DMS 273 (cell line): ENCODE measurements around the gene MVB12A.

Source experiments
- DNase-seq: peaks from one replicate; lab custom pipeline; 2025; ENCODE audit not compliant: unreplicated experiment; lab: John Stamatoyannopoulos, UW

Gene MVB12A

DNA sequence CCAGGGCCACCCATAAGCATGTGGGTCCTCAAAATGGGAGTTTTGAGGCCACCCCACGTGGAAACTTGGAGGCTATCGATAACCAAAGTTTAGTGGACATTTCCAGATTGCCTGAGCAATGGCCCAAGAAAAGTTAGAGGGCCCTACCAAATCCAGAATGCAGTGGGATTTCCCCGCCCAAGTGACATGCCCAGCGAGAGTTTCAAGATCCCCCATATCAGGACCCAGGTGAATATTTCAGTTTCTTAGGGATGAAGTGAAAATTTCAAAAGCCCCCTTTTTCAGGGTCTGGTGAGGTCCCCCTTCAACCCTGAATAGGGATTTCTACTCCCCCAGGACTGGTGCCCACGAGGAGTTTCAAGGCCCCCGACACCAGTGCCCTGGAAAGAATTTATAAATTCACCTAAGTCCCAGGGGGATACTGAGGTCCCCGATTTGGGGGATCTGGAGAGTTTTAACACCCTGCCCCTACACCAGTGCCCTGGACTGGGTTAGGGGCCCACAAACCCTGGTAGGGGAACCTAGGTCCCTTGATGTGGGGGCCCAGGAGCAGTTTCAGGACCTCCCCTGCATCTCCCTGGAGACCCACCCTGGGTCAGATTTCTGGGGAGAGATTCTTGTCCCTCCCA, 15.1 kb upstream of the MVB12A start:
- DNase-seq: no peak

DNA sequence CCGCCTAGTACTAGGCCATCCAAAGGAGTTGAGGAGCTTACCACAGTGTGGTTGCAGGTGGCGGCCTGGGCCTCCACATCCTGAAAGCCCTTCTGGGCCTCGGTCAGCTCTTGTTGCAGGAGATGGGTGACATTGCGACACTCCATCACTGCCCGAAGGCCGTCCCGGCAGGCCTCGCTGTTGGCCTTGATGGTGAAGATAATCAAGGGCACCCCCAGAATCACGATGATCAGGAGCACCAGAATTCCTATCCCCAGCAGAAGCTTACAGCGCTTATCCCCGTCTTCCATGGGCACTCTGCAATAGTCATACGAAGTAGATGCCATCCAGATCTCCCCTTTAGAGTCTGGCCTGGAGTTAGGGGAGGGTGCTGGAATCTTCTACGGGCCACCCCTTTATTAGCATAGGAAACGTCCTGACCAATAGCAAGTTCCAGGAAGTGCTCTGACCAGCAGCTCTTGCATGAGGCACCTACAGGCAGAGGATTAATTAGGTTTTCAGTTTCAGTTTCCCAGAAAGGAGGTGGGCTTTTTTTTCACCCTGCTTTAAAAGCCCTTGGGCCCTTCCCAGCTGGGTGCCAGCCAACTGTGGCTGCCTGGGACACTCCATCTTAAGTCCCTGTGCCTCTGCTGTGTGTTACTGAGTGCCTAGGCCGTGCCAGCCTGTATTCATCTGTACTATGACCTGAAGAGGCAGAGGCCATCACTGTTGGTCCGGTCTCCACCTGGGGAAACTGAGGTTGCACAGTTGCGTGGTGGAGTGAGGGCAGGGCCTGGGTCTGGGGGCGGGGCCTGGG, 14.4 kb upstream of the MVB12A start, which contains the start of gene BST2:
Gene BST2 (minus strand): TSS at position 381 of the 796 bp plus-strand sequence. CDS start 55 bp downstream, at position 326.
- peak; percentile 49 for DNase-seq

DNA sequence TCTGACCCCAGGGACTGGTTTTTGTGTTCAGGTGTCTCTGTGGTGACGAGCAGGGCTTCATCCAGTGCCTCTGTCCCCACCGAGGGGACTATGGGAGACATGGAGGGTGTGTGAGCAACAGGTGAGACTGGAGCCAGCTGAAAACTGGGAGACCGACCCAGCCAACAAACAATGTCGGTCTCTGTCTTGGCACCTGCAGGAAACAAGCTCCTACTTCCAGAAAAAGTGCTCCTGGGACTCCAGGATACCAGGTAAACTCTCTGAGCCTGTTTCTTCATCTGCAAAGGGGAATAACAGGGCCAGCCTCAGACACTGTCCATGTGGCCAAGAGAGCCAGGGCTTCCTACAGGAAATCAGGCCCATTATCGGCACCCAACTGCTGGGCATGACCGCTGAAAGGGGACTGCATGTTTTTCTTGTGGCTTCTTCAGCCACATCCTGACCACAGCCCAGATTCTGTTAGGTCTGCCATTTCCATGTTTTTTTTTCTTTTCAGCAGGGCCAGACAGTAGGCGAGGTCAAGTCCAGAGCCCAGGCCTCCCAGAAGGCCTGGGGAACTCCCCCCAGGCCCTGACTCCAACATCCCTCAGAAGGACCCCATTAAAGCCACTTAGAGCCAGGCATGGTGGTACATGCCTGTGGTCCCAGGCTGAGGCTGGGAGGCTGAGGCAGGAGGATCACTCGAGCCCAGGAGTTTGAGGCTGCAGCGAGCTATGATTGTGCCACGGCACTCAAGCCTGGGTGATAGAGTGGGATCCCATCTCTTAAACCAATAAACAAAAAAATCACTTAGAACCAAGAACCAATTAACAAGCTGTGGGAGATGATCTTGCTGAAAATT, 13.6 kb upstream of the MVB12A start:
- no peak for DNase-seq

GRCh38 chr19:17406887-17407196, 13.0 kb upstream of the MVB12A start:
- no peak for DNase-seq

DNA sequence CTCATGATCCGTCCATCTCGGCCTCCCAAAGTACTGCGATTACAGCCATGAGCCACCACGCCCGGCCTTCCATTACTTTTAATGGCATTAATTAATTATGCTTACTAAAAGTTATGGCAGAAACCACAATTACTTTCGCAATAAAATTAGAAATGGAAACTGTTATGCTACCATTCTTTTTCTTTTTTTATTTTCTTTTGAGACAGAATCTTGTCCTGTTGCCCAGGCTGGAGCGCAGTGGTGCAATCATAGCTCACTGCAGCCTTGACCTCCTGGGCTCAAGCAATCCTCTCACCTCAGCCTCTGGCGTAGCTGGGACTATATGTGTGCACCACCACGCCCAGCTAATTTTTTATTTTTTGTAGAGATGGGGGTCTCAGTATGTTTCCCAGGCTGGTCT, 9.9 kb upstream of the MVB12A start:
- DNase-seq: no peak

DNA sequence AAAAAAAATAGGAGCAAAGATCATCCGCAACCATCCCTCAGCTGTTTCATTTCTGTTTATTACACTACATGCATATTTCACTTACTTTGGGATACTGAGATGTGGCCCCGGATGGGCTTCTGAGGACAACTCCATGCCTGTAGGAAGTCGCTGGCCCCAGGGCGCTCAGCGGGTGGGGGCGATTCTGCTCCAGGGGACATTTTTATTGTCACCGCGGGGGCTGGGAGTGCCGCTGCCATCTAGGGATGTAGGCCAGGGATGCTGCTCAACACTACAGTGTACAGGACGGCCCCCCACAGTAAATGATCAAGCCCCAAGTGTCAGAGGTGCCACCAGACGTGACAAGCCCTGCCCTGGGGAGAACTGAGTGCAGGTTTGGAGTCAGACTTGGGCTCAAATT, 8.0 kb upstream of the MVB12A start:
- DNase-seq: no peak

DNA sequence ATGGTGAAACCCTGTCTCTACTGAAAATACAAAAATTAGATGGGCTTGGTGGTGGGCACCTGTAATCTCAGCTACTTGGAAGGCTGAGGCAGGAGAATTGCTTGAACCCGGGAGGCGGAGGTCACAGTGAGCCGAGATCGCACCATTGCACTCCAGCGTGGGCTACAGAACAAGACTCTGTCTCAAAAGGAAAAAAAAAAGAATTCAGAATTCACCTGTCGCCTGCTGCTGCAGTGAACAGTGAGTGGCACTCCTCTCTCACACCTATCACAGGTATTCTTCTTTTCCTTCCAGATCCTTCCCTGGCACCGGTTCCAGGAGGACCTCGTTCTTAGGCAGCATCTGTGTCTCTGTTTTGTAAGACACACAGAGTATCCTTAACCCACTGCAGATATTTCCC, 5.8 kb upstream of the MVB12A start:
- no peak for DNase-seq

- DNase-seq: peak; percentile 77
These were observed 4.7 kb upstream of the MVB12A start for GRCh38 chr19:17415121-17415520.

- no peak for DNase-seq
These were observed 1.1 kb upstream of the MVB12A start for GRCh38 chr19:17418710-17419109.

- peak; percentile 61 for DNase-seq
These were observed 660 bp upstream of the MVB12A start for GRCh38 chr19:17419154-17419620.

- peak; percentile 65 for DNase-seq
These were observed 653 bp downstream of the MVB12A start for GRCh38 chr19:17420475-17420924.

DNA sequence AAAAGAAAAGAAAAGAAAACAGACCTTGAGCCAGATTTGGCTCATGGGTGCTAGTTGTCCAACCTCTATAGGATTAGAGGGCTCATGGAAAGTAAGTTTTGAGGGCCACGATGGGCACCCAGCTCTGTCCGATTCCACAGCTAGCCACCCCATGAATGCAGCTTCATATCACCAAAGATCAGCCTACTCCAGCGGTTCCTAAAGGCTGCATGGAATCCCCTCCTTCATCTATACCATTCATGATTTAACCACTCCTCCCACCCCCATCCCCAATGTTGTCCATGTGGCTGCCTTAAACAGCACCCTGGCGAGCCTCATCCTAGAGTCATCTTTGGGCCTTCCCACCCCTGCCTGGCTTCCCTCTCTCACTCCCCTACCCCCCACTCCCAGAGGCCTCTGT, 2.1 kb downstream of the MVB12A start:
- no peak for DNase-seq

DNA sequence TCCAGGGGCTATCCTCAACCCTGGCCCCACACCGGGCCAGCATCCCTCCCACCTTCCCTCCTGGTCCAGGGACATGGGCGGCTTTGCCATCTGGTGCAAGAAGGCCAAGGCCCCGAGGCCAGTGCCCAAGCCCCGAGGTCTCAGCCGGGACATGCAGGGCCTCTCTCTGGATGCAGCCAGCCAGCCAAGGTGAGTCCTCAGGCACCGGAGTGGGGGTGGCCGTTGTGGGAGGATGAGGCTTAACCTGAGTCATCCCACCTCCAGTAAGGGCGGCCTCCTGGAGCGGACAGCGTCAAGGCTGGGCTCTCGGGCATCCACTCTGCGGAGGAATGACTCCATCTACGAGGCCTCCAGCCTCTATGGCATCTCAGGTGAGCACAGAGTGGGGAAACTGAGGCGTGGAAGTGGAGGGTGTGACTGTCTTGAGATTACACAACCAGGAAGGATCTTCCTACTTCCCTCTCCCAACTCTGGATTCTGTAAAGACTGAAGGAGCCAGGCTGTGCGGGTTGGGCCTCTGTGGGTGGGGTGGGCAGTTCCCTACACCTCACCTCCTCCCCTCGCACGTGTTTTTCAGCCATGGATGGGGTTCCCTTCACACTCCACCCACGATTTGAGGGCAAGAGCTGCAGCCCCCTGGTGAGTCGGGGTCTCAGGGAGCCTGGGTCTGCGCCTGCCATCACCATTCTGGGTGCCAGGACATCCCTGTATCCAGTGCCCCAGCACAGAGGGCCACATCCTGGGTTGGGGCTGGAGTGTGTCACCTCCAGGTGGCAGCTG, 3.8 kb downstream of the MVB12A start:
- no peak for DNase-seq

DNA sequence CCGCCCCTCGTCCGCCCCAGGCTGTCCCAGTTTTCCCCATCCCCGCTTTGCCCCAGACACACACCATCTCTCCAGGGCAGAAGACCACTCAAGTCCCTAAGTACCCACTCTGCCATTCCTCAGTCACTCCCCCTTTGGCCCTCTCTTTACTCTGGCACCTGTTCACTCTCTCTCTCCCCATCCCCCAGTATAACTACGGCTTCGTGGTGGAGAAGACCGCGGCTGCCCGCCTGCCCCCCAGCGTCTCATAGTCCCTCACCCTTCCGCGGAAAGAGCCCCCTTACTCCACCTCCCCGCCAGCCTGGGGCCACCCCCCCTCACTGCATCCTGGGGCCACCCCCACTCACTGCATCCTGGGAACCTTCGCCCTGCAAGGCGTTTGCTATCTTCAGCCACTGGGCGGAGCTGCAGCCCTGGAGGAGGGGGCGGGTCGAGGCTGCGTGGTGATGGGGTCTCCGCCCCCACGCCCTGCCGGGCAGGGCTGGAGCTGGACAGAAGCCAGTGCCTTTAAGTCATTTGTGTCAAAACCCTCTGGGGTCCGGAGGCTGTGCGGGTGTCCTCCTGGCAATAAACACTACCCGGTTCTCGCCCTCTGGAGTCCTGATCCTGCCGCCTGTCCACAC, 5.0 kb downstream of the MVB12A start:
- DNase-seq: peak; percentile 82

GRCh38 chr19:17429641-17430113, 9.8 kb downstream of the MVB12A start:
- no peak for DNase-seq

DNA sequence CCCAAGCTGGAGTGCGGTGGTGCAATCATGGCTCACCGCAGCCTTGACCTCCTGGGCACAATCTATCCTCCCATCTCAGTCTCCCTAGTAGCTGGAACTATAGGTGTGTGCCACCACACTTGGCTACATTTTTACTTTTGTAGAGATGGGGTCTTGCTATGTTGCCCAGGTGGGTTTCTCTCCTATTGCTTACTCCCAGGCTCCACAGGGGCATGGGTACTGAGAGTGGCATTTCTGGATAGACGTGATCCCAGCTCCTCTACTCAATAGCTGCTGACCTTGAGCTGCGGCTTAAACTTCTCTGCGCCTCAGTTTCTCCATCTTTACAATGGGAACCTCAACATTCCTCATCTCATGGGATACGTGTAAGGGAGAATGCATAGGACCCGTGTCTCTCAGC, 11.6 kb downstream of the MVB12A start:
- no peak for DNase-seq

- no peak for DNase-seq
These were observed 15.4 kb downstream of the MVB12A start for GRCh38 chr19:17435218-17435617.

DNA sequence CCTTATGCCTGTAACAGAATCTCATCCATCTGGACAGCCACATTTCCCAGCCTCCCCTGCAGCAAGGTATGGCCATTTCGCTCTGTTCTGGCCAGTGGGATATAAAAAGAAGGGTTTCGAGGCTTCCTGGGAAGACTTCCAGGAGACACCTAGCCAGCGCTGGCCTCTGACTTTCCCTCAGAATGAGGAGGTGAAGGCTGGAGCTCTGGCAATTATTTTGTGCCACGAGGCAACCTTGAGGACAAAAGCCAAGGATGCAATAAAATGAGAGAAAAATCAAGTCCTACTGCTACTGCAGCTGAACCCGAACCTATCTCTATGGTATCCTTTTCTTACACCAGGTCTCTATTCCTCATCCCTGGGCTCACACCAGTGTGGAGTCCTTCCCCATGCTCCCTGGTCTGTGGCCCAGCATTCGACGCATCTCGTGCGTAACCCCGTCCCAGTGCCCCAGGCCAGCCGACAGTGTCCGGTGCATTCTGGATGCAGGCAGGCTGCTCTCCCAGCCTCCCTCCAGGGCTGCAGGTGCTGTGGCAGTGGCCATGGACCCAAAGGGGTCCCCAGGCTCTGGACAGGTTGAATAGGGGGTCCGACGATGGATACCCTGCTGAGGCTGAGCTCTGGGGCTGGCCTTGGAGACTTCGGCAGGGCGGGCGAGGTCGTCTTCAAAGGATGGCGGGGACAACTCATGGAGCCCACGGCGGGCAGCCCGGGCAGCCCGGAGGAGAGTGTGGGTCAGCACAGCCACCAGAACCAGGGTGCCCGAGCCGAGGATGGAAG, 16.4 kb downstream of the MVB12A start:
- no peak for DNase-seq

- no peak for DNase-seq
These were observed 17.0 kb downstream of the MVB12A start for GRCh38 chr19:17436874-17437267.
